Osteocyte (in vitro differentiated cells): Measurements from ENCODE around the gene S100A5. TPM values are rescaled to one million over a fixed set of nuclear protein-coding genes. Genes with fewer than 3 reads are reported as not detected.
A peak's percentile ranks its signal among the peaks of the same experiment; 100 is the strongest.

Source experiments
- DNase-seq: peaks from one replicate; pipeline ENCODE4 v3.0.0; 2021; ENCODE audit warnings: mixed read lengths; ENCODE audit not compliant: unreplicated experiment; ENCODE audit errors: extremely low spot score
- H3K27ac Mint-ChIP-seq: one replicate; pipeline ENCODE4 v1.8.0; 2021; ENCODE audit warnings: mild to moderate bottlenecking, mixed read lengths; ENCODE audit not compliant: unreplicated experiment
- H3K27me3 Mint-ChIP-seq: one replicate; pipeline ENCODE4 v1.8.0; 2021; ENCODE audit warnings: mixed read lengths; ENCODE audit not compliant: unreplicated experiment
- H3K36me3 Mint-ChIP-seq: one replicate; pipeline ENCODE4 v1.8.0; 2021; ENCODE audit warnings: mixed read lengths; ENCODE audit not compliant: unreplicated experiment
- H3K4me1 Mint-ChIP-seq: one replicate; pipeline ENCODE4 v1.8.0; 2021; ENCODE audit warnings: mixed read lengths; ENCODE audit not compliant: unreplicated experiment
- H3K4me3 Mint-ChIP-seq: one replicate; pipeline ENCODE4 v1.8.0; 2021; ENCODE audit warnings: mild to moderate bottlenecking, moderate library complexity, mixed read lengths; ENCODE audit not compliant: unreplicated experiment
- H3K9me3 Mint-ChIP-seq: one replicate; pipeline ENCODE4 v1.8.0; 2021; ENCODE audit warnings: mixed read lengths; ENCODE audit not compliant: unreplicated experiment
- total RNA-seq: library from RNA; stranded (reverse); gene quantifications from 2 replicates; pipeline ENCODE4 v1.2.1, GENCODE V29; 2021
- TF ChIP-seq, protein P1 (sequence below): fragments of 200-600 bp; sonication (generic); IDR thresholded peaks from 2 replicates; pipeline ENCODE4 v1.5.0; 2021; ENCODE audit warnings: antibody characterized with exemption, mild to moderate bottlenecking, moderate library complexity

The S100A5 gene
- total RNA-seq, 1 donor from 2014 or later: 1.0 TPM

DNA sequence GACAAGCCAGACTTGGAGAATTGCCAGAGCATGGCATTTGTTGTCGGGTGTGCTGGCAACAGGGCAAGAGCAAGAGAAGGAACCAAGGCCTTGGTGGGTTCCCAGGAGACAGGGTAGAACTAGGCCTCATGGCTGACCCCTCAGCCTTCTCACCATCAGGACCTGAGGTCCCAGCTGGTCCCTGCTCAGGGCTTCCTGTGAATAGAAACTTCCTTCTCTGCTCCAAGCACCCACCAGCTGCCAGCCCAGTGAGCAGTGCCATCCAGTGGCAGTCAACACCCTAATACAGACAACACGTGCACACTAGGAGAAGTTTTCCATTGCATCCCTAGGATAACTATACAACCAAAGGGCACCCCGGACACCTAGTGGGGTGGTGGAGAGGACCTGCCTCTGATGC is 27.7 kb downstream of the S100A5 start:
- H3K27ac Mint-ChIP-seq: no peak overlapping the region
- no peak for DNase-seq
- H3K9me3 Mint-ChIP-seq: no peaks in the 10 kb centered on the region
- peaks cover 30% of the 10 kb centered on the region for H3K4me1 Mint-ChIP-seq
- TF ChIP-seq, protein P1, sequence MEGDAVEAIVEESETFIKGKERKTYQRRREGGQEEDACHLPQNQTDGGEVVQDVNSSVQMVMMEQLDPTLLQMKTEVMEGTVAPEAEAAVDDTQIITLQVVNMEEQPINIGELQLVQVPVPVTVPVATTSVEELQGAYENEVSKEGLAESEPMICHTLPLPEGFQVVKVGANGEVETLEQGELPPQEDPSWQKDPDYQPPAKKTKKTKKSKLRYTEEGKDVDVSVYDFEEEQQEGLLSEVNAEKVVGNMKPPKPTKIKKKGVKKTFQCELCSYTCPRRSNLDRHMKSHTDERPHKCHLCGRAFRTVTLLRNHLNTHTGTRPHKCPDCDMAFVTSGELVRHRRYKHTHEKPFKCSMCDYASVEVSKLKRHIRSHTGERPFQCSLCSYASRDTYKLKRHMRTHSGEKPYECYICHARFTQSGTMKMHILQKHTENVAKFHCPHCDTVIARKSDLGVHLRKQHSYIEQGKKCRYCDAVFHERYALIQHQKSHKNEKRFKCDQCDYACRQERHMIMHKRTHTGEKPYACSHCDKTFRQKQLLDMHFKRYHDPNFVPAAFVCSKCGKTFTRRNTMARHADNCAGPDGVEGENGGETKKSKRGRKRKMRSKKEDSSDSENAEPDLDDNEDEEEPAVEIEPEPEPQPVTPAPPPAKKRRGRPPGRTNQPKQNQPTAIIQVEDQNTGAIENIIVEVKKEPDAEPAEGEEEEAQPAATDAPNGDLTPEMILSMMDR: no peak
- H3K4me3 Mint-ChIP-seq: no peak overlapping the region
- H3K27me3 Mint-ChIP-seq: no peaks in the 10 kb centered on the region
- H3K36me3 Mint-ChIP-seq: no peaks in the 10 kb centered on the region

DNA sequence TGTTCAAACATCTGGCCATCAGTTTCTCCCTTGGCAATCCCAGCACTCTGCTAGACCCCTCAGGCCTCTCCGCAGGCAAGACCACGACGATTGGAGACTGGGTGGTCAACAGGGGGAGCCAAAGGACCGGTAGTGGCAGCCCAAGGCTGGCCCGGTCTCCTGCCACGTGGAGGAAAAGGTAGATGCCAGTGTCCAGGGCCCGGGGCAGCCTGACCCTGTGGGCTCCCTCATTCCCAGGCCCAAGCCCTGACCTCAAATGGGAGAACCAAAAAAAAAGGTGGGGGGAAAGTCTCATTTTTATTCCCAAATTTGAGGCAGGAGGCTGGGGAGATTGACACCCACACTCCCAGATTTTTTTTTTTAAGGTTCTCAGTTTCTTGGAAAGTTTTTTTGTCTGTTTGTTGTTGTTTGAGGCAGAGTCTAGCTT is 29.7 kb downstream of the S100A5 start:
- TF ChIP-seq, protein P1: peak; percentile 99
- no peaks in the 10 kb centered on the region for H3K27me3 Mint-ChIP-seq
- H3K36me3 Mint-ChIP-seq: no peaks in the 10 kb centered on the region
- DNase-seq: peak; percentile 95
- H3K27ac Mint-ChIP-seq: peak overlapping the region; percentile 77
- H3K4me1 Mint-ChIP-seq: peaks cover 45% of the 10 kb centered on the region
- H3K4me3 Mint-ChIP-seq: no peak overlapping the region
- H3K9me3 Mint-ChIP-seq: no peaks in the 10 kb centered on the region

DNA sequence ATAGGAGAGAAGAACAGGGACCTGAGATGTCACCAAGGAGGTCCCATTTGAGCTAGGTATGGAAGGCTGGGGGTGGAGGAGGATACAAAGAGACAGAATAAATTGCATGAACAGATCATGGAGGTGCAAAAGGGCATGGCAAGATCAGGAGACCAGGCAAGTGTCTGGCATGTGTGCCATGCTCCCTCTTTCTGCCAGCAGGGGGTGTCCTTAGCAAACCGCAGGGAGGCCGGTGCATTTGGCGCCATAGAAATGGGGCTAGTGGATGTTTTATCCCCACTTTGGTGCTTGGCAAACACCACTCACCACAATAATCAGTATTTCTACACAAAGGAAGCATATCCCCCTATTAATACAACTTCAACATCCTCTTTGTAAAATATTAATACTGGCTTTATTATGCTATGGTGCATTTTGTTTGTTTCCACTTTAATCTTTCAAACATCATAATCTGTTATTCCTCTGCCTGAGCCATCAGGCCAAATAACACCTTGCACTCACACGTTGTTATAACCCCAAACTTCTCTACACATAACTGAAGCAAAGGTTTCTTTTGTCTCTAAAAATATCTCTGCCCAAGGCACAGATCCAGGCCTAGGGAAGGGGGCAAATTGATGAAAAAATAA is 30.9 kb downstream of the S100A5 start:
- H3K4me1 Mint-ChIP-seq: peaks cover 42% of the 10 kb centered on the region
- no peaks in the 10 kb centered on the region for H3K36me3 Mint-ChIP-seq
- TF ChIP-seq, protein P1: peak; percentile 63
- no peak overlapping the region for H3K27ac Mint-ChIP-seq
- no peak overlapping the region for H3K4me3 Mint-ChIP-seq
- no peak for DNase-seq
- H3K27me3 Mint-ChIP-seq: no peaks in the 10 kb centered on the region
- no peaks in the 10 kb centered on the region for H3K9me3 Mint-ChIP-seq

DNA sequence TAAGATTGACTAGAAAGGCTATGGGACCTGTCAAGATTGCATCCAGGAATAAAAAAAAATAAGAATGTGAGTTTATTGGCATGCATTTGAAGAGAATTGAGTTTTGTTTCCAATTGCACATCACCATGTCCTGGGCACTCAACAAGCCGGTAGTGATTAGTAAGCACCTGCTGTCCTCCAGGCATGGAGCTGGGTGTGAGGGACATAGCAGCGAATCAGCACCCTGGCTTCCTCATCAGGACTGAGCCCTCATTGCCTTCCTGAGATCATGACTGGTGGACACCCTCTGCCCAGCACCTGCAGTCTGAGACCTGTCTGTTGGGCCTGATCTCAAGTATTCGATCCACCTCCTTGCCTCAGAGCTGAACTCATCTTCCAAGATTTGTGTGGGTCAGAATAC is 31.7 kb downstream of the S100A5 start:
- Mint-ChIP-seq H3K4me1 (peaks cover 42% of the 10 kb centered on the region), H3K4me3 (no peak overlapping the region), H3K27me3 (no peaks in the 10 kb centered on the region), H3K9me3 (no peaks in the 10 kb centered on the region), H3K27ac (no peak overlapping the region), H3K36me3 (no peaks in the 10 kb centered on the region)
- TF ChIP-seq, protein P1: no peak
- no peak for DNase-seq

DNA sequence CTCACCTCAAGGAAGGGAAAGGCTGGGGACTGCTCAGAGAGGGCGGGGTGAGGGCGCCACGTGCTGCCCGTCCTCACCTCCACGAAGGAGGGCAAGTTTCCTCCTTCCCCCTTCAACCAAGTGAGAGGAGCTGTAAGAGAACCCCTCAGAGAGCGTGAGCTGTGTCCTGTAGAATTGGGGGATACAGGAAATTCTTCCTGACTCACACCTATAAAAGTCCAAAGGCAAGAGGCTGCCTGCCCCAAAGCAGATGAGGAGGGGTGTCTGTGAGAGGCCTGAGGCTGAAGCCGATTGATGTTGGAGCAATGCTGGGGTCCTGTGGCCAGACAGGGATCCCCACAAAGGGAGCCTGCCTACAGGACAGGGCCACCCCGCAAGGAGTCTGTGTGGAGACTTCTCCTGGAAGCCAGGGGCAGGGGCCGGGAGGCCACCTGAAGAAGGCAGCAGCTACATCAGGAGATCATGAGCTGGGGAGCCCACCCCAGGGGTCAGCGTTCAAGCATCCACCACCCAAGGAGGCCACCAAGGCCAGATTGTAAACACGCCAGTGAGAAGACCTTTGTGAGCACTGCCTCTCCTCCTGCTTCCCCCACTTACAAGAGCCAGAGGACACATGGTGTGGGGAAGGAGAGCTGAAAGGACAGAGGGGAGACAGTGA is 32.7 kb downstream of the S100A5 start:
- no peaks in the 10 kb centered on the region for H3K9me3 Mint-ChIP-seq
- no peaks in the 10 kb centered on the region for H3K27me3 Mint-ChIP-seq
- DNase-seq: no peak
- TF ChIP-seq, protein P1: no peak
- H3K36me3 Mint-ChIP-seq: no peaks in the 10 kb centered on the region
- no peak overlapping the region for H3K4me3 Mint-ChIP-seq
- H3K4me1 Mint-ChIP-seq: peaks cover 41% of the 10 kb centered on the region
- H3K27ac Mint-ChIP-seq: peak overlapping the region; percentile 66
